GM12878 (cell line): ENCODE measurements around the gene LANCL2. TPM values are rescaled to one million over a fixed set of nuclear protein-coding genes. Genes with fewer than 3 reads are reported as not detected.

ENCODE experiments used
- ATAC-seq: fragments of 200-7000 bp; cut with Tn5 transposase; 3 replicates; pipeline ENCODE4 v1.9.1; 2020; ENCODE audit warnings: mild to moderate bottlenecking, moderate library complexity
- BruUV-seq: library from RNA; stranded (reverse); fragments of 400-500 nt; replicated peaks from 2 replicates; lab custom pipeline; 2021; lab: Mats Ljungman, UMichigan
- CTCF ChIA-PET: fragments of 300-600 bp; sonication (Branson Sonifier 250); formaldehyde crosslinking; extraction: SDS; loops from one replicate; lab custom pipeline; 2021; ENCODE audit warnings: inconsistent platforms; lab: Yijun Ruan, JAX
- POLR2A ChIA-PET: fragments of 350-600 bp; formaldehyde crosslinking; extraction: SDS; loops from one replicate; lab custom pipeline; 2021; ENCODE audit warnings: inconsistent platforms; lab: Charles Lee
- RAD21 ChIA-PET: fragments of 300-600 bp; sonication (Branson Sonifier 250); formaldehyde crosslinking; loops from one replicate; lab custom pipeline; 2023; ENCODE audit warnings: antibody characterized with exemption; ENCODE audit not compliant: unreplicated experiment; lab: Charles Lee
- SMC1A ChIA-PET: fragments of 300-600 bp; sonication (Branson Sonifier 250); formaldehyde crosslinking; loops from one replicate; lab custom pipeline; 2023; ENCODE audit not compliant: unreplicated experiment, uncharacterized antibody; lab: Charles Lee
- DNase-seq: peaks from one replicate; pipeline ENCODE4 v3.0.0-alpha.2; 2011; ENCODE audit warnings: low read depth, low spot score
- FAIRE-seq: peaks from 3 replicates; lab custom pipeline; 2011; peaks lifted over from hg19 to GRCh38; lab: Jason Lieb, UNC
- H2AFZ ChIP-seq: 2 replicates; pipeline ENCODE4 v1.6.0; 2011; ENCODE audit warnings: low read depth, low read length, control low read depth; ENCODE audit not compliant: control insufficient read depth
- H3K27ac ChIP-seq: 2 replicates; pipeline ENCODE4 v1.5.1; 2011; ENCODE audit warnings: control low read depth; ENCODE audit not compliant: control insufficient read depth, insufficient read depth
- H3K27me3 ChIP-seq, 2 experiments: replicated peaks in 1 of 2; 2 replicates each; pipeline versions ENCODE4 v1.6.0 to v1.6.1; 2011; ENCODE audit warnings: low read length in 1 of 2; ENCODE audit not compliant: control insufficient read depth in 2 of 2, insufficient read depth in 2 of 2
- H3K36me3 ChIP-seq, 2 experiments: 2 replicates each; pipeline ENCODE4 v1.5.1; 2011; ENCODE audit warnings: low read length in 1 of 2; ENCODE audit not compliant: control insufficient read depth in 2 of 2, insufficient read depth in 2 of 2
- H3K4me1 ChIP-seq: 2 replicates; pipeline ENCODE4 v1.6.1; 2011; ENCODE audit warnings: mild to moderate bottlenecking, low read length, moderate library complexity, mixed read lengths; ENCODE audit not compliant: control insufficient read depth, insufficient read depth
- H3K4me2 ChIP-seq: 2 replicates; pipeline ENCODE4 v1.6.0; 2011; ENCODE audit warnings: control low read depth; ENCODE audit not compliant: control insufficient read depth, insufficient read depth
- H3K4me3 ChIP-seq: fragments of 200-600 bp; sonication (generic); 2 replicates; pipeline ENCODE4 v1.5.1; 2016
- H3K79me2 ChIP-seq: 2 replicates; pipeline ENCODE4 v1.6.0; 2011; ENCODE audit warnings: low read length; ENCODE audit not compliant: control insufficient read depth, insufficient read depth
- H3K9ac ChIP-seq: 2 replicates; pipeline ENCODE4 v1.8.0; 2011; ENCODE audit warnings: low read length, control low read depth, mixed read lengths; ENCODE audit not compliant: control insufficient read depth, insufficient read depth
- H3K9me3 ChIP-seq: replicated peaks from 3 replicates; pipeline ENCODE4 v1.5.1; 2011; ENCODE audit warnings: mild to moderate bottlenecking, low read length; ENCODE audit not compliant: control insufficient read depth, insufficient read depth
- H4K20me1 ChIP-seq: 2 replicates; pipeline ENCODE4 v1.6.0; 2011; ENCODE audit not compliant: control insufficient read depth, insufficient read depth
- ATF3 ChIP-seq: IDR thresholded peaks from 2 replicates; pipeline ENCODE4 v1.6.1; 2011; ENCODE audit warnings: low read depth, mild to moderate bottlenecking, low read length, moderate library complexity, borderline replicate concordance; ENCODE audit errors: extremely low read depth
- BRCA1 ChIP-seq: IDR thresholded peaks from 2 replicates; pipeline ENCODE4 v1.6.1; 2011; ENCODE audit warnings: low read depth, low read length, improper control_type of control experiment
- CBX3 ChIP-seq: fragments of 200-600 bp; sonication (generic); IDR thresholded peaks from 2 replicates; pipeline ENCODE4 v1.6.1; 2016; ENCODE audit warnings: low read depth, borderline replicate concordance
- MAX ChIP-seq: IDR thresholded peaks from 2 replicates; pipeline ENCODE4 v1.6.1; 2012; ENCODE audit warnings: low read depth, low read length, improper control_type of control experiment
- RBBP5 ChIP-seq: fragments of 200-600 bp; sonication (generic); conservative IDR thresholded peaks from 2 replicates; pipeline ENCODE4 v1.6.1; 2016
- SMC3 ChIP-seq: IDR thresholded peaks from 2 replicates; pipeline ENCODE4 v1.6.1; 2011; ENCODE audit warnings: low read length, improper control_type of control experiment, borderline replicate concordance
- SREBF1 ChIP-seq: IDR thresholded peaks from 2 replicates; pipeline ENCODE4 v1.6.1; 2012; ENCODE audit warnings: mild to moderate bottlenecking, low read length
- SUZ12 ChIP-seq: fragments of 200-600 bp; sonication (generic); IDR thresholded peaks from one replicate; pipeline ENCODE4 v1.6.1; 2018; ENCODE audit warnings: antibody characterized with exemption, mild to moderate bottlenecking; ENCODE audit not compliant: unreplicated experiment
- ZNF207 ChIP-seq: fragments of 450-650 bp; IDR thresholded peaks from 2 replicates; pipeline ENCODE4 v1.6.1; 2014; ENCODE audit warnings: antibody characterized with exemption, mild to moderate bottlenecking, borderline replicate concordance
- ZNF24 ChIP-seq: fragments of 450-650 bp; IDR thresholded peaks from 2 replicates; pipeline ENCODE4 v1.6.1; 2017; ENCODE audit warnings: antibody characterized with exemption, mild to moderate bottlenecking
- ZNF274 ChIP-seq: IDR thresholded peaks from one replicate; pipeline ENCODE4 v1.8.0; 2011; ENCODE audit not compliant: insufficient read length, insufficient read depth
- ZNF622 ChIP-seq: fragments of 450-650 bp; IDR thresholded peaks from 2 replicates; pipeline ENCODE4 v1.6.1; 2017; ENCODE audit warnings: mild to moderate bottlenecking, inconsistent platforms
- WGBS: methylation state at CpG from one replicate; pipeline ENCODE4 v1.1.6; 2016; ENCODE audit warnings: low lambda C conversion rate; ENCODE audit not compliant: insufficient replicate concordance, insufficient coverage; ENCODE audit errors: missing lambda C conversion rate; 5-methylcytosine and 5-hydroxymethylcytosine counted together
- in situ Hi-C: fragments of 300-500 bp; cut with MboI; formaldehyde crosslinking; loops from 9 replicates; pipeline ENCODE4 v1.14.3; 2018; ENCODE audit warnings: mixed read lengths
- intact Hi-C: fragments of 100-400 bp; cut with micrococcal nuclease; formaldehyde crosslinking; loops from one replicate; pipeline ENCODE4 v1.14.2; 2022; ENCODE audit not compliant: unreplicated experiment
- polyA plus RNA-seq, 11 experiments: library from polyadenylated mRNA; depleted of rRNA in 4 of 11; unstranded in 6 of 11; stranded (reverse) in 5 of 11; fragments of >200 nt; fragmentation: Nextera tagmentation in 4 of 11; fragmentation: Illumina TruSeq in 1 of 11; extraction: Ambion mirVana in 4 of 11; extraction: Trizol in 1 of 11; gene quantifications; 1 replicate in 1 of 11; 2 replicates in 10 of 11; pipeline versions ENCODE4 v1.2.1 to v1.2.3, GENCODE V29; 2011 to 2016; ENCODE audit warnings: inconsistent platforms in 2 of 11, missing spikeins in 2 of 11, low read depth in 1 of 11
- total RNA-seq, 4 experiments: library from RNA; depleted of rRNA in 3 of 4; stranded (reverse); fragments of >200 nt in 3 of 4; fragmentation: Illumina TruSeq in 1 of 4; extraction: Trizol in 1 of 4; gene quantifications; 2 replicates each; pipeline versions ENCODE4 v1.2.1 to v1.2.3, GENCODE V29; 2013 to 2021
- TF ChIP-seq, protein P1 (sequence below): fragments of 150-350 bp; IDR thresholded peaks from 2 replicates; pipeline ENCODE4 v1.6.1; 2016; ENCODE audit warnings: low read depth, low read length
- TF ChIP-seq, protein P2 (sequence below): fragments of 450-650 bp; IDR thresholded peaks from 2 replicates; pipeline ENCODE4 v1.6.1; 2016; ENCODE audit warnings: mild to moderate bottlenecking, moderate library complexity, borderline replicate concordance

LANCL2 gene
- total and polyA plus RNA-seq, 10 of the 15 experiments (the other 5 are each of a cell fraction or from before 2014, with no cell fraction given), result 8.1 to 28.6 (median 16.4) TPM

DNA sequence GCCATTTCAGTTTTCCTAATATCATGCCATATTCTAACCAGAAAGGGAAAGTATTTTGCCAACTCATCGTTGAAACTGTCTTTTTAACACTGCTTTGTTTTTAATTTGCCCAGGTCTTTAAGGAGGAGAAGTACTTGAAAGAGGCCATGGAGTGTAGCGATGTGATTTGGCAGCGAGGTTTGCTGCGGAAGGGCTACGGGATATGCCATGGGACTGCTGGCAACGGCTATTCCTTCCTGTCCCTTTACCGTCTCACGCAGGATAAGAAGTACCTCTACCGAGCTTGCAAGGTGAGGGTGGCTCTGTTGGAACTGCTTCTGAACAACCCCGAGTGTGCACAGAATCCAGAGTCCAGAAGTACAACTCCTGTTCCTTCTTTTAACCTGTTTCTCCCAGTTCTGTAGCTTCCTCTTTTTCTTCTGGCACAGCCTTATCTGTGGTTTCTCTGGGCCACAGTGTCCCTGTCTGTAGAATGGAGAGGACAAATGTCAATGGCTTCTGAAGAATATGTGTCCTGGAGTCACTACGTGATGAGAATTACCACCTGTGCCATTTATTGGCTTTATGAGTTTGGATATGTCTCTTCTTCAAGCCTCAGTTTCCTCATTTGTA, 60.1 kb downstream of the LANCL2 start (continued):
- TF ChIP-seq CBX3 (no peak), SUZ12 (no peak), MAX (no peak), ZNF274 (no peak)
- TF ChIP-seq, all 136 proteins: peak for 0

DNA sequence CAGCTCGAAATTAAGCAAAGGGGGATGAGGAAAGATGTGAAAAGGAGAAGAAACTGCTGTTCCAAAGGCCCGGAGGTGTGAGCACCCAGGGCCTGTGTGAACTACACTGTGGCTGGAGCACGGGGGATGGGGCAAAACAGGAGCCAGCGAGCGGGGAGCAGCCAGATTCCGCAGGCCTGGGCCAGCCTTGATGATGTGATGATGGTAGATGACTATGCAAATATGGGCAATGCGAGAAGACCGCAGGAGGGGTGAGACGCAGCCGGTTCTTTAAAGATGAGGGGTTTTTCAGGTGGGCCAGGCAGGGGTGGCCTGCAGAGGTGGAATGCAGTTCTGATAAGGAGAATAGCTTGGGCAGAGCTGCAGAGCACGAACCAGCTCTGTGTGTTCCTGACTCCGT, 61.5 kb downstream of the LANCL2 start:
- CTCF ChIA-PET, result no interaction called here
- no peak for FAIRE-seq
- TF ChIP-seq, protein P1, sequence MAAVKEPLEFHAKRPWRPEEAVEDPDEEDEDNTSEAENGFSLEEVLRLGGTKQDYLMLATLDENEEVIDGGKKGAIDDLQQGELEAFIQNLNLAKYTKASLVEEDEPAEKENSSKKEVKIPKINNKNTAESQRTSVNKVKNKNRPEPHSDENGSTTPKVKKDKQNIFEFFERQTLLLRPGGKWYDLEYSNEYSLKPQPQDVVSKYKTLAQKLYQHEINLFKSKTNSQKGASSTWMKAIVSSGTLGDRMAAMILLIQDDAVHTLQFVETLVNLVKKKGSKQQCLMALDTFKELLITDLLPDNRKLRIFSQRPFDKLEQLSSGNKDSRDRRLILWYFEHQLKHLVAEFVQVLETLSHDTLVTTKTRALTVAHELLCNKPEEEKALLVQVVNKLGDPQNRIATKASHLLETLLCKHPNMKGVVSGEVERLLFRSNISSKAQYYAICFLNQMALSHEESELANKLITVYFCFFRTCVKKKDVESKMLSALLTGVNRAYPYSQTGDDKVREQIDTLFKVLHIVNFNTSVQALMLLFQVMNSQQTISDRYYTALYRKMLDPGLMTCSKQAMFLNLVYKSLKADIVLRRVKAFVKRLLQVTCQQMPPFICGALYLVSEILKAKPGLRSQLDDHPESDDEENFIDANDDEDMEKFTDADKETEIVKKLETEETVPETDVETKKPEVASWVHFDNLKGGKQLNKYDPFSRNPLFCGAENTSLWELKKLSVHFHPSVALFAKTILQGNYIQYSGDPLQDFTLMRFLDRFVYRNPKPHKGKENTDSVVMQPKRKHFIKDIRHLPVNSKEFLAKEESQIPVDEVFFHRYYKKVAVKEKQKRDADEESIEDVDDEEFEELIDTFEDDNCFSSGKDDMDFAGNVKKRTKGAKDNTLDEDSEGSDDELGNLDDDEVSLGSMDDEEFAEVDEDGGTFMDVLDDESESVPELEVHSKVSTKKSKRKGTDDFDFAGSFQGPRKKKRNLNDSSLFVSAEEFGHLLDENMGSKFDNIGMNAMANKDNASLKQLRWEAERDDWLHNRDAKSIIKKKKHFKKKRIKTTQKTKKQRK, result no peak
- TF ChIP-seq, protein P2, sequence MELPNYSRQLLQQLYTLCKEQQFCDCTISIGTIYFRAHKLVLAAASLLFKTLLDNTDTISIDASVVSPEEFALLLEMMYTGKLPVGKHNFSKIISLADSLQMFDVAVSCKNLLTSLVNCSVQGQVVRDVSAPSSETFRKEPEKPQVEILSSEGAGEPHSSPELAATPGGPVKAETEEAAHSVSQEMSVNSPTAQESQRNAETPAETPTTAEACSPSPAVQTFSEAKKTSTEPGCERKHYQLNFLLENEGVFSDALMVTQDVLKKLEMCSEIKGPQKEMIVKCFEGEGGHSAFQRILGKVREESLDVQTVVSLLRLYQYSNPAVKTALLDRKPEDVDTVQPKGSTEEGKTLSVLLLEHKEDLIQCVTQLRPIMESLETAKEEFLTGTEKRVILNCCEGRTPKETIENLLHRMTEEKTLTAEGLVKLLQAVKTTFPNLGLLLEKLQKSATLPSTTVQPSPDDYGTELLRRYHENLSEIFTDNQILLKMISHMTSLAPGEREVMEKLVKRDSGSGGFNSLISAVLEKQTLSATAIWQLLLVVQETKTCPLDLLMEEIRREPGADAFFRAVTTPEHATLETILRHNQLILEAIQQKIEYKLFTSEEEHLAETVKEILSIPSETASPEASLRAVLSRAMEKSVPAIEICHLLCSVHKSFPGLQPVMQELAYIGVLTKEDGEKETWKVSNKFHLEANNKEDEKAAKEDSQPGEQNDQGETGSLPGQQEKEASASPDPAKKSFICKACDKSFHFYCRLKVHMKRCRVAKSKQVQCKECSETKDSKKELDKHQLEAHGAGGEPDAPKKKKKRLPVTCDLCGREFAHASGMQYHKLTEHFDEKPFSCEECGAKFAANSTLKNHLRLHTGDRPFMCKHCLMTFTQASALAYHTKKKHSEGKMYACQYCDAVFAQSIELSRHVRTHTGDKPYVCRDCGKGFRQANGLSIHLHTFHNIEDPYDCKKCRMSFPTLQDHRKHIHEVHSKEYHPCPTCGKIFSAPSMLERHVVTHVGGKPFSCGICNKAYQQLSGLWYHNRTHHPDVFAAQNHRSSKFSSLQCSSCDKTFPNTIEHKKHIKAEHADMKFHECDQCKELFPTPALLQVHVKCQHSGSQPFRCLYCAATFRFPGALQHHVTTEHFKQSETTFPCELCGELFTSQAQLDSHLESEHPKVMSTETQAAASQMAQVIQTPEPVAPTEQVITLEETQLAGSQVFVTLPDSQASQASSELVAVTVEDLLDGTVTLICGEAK, result no peak
- TF ChIP-seq ZNF24, result no peak
- TF ChIP-seq RBBP5, result no peak
- TF ChIP-seq ZNF622, result no peak
- TF ChIP-seq SMC3, result no peak
- TF ChIP-seq ATF3, result no peak
- TF ChIP-seq ZNF207, result no peak
- TF ChIP-seq BRCA1, result no peak
- no peak for TF ChIP-seq SREBF1
- TF ChIP-seq, all 136 proteins: peak for 0
- no peaks in the 10 kb centered on the region for H3K4me1 ChIP-seq
- no peak overlapping the region for H3K9ac ChIP-seq
- POLR2A ChIA-PET, result no interaction called here
- no peak overlapping the region for H2AFZ ChIP-seq
- WGBS, result 91% methylated on average over 12 of the region's 12 CpGs
- H4K20me1 ChIP-seq, result no peaks in the 10 kb centered on the region
- H3K9me3 ChIP-seq, result no peaks in the 10 kb centered on the region
- no peak overlapping the region for H3K4me3 ChIP-seq
- SMC1A ChIA-PET, result interaction anchor here (1.3 to 2.5 kb wide), 2 partner anchors 11 to 167 kb away, joined by 3 to 9 read pairs; no protein-coding TSS in a partner anchor
- BruUV-seq, result no TSS peak
- no peak for ATAC-seq
- no peaks in the 10 kb centered on the region for H3K79me2 ChIP-seq
- H3K27ac ChIP-seq, result no peak overlapping the region
- intact Hi-C loops (no loop called here), in situ Hi-C loops (no loop called here)
- peaks cover 4 to 9% of the 10 kb centered on the region in 2 experiments; a peak in 3 of 4 replicates for H3K36me3 ChIP-seq
- RAD21 ChIA-PET, result no interaction called here
- no peaks in the 10 kb centered on the region for H3K27me3 ChIP-seq
- DNase-seq, result no peak
- no peak overlapping the region for H3K4me2 ChIP-seq
